Stimulated activated CD4-positive, alpha-beta T cell treated with anti-CD3 and anti-CD28 coated beads, Interleukin-15, amount 100 ng/mL, for 1 hour (primary cell): ENCODE data around the gene OR5K1.

Experiments used
- DNase-seq, 2 donors: peaks; one replicate each; pipeline ENCODE4 v3.0.0-alpha.2; 2020; ENCODE audit warnings: low read depth in 1 of 2, low spot score in 1 of 2

OR5K1 gene

GRCh38 chr3:98462901-98463300 lies at the start of gene OR5K1:
Gene OR5K1 (plus strand): TSS chr3:98463201. CDS start chr3:98469577, 6,376 bp downstream.
- no peak for DNase-seq

GRCh38 chr3:98432575-98432974 lies 30.4 kb upstream of the OR5K1 start:
- no peak for DNase-seq

GRCh38 chr3:98433764-98434163 lies 29.2 kb upstream of the OR5K1 start:
- no peak for DNase-seq

- DNase-seq, result no peak
Observed at GRCh38 chr3:98434412-98434811, 28.6 kb upstream of the OR5K1 start.

GRCh38 chr3:98440283-98440682 lies 22.7 kb upstream of the OR5K1 start:
- DNase-seq, result no peak

- no peak for DNase-seq
Observed at GRCh38 chr3:98445949-98446406, 17.0 kb upstream of the OR5K1 start.

- DNase-seq, result no peak
Observed at GRCh38 chr3:98449606-98450193, 13.3 kb upstream of the OR5K1 start.

- DNase-seq, result no peak
Observed at GRCh38 chr3:98450372-98450771, 12.6 kb upstream of the OR5K1 start.

- DNase-seq, result no peak
Observed at GRCh38 chr3:98453827-98454226, 9.2 kb upstream of the OR5K1 start.

GRCh38 chr3:98454929-98455328 lies 8.1 kb upstream of the OR5K1 start:
- DNase-seq, result no peak

- DNase-seq, result no peak
Observed at GRCh38 chr3:98457543-98457942, 5.5 kb upstream of the OR5K1 start.

GRCh38 chr3:98460220-98460619 lies 2.8 kb upstream of the OR5K1 start:
- no peak for DNase-seq

- no peak for DNase-seq
Observed at GRCh38 chr3:98482717-98483482, 19.9 kb downstream of the OR5K1 start.

- no peak for DNase-seq
Observed at GRCh38 chr3:98483626-98484025, 20.6 kb downstream of the OR5K1 start.

GRCh38 chr3:98497381-98497780 lies 34.4 kb downstream of the OR5K1 start, which contains the start of gene OR5K2:
Gene OR5K2 (plus strand): TSS chr3:98497681. CDS start chr3:98497681, 0 bp downstream.
- no peak for DNase-seq

- DNase-seq, result no peak
Observed at GRCh38 chr3:98500019-98500418, 37.0 kb downstream of the OR5K1 start.

- no peak for DNase-seq
Observed at GRCh38 chr3:98501270-98501669, 38.3 kb downstream of the OR5K1 start.

GRCh38 chr3:98501863-98502576 lies 39.0 kb downstream of the OR5K1 start:
- no peak for DNase-seq

- DNase-seq, result no peak
Observed at GRCh38 chr3:98504539-98504938, 41.5 kb downstream of the OR5K1 start.

- no peak for DNase-seq
Observed at GRCh38 chr3:98508582-98508981, 45.6 kb downstream of the OR5K1 start.

- DNase-seq, result no peak
Observed at GRCh38 chr3:98512576-98512975, 49.6 kb downstream of the OR5K1 start.

GRCh38 chr3:98513091-98513511 lies 50.1 kb downstream of the OR5K1 start:
- DNase-seq, result no peak
